ENCODE results near the gene TMTC1.

DNA sequence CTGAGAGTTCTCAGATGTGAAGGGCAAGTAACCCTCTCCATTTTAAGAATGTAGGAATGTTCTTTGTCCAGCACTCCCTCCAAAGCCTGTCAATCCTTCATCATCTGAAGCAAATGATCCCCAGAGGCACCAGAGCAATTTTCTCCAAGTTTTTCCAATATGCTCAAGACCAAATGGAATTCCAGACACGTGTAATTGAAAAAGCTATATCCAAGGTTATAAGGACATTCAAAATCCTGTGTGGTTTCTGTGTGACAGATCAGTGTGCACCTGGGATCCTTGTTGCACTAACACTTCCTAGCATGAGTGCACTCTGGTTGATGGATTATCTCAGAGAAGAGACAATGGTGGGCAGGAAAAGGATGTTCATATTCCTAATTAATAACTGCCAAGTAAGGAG is 220.7 kb downstream of the TMTC1 start:
- TF ChIP-seq POLR2A (IDR thresholded peaks at IDR 0.05; ENCODE audit: low read length) (no peak), GATA1 (IDR thresholded peaks at IDR 0.05; ENCODE audit: low read depth, low read length) (no peak)
